Choroid plexus epithelial cell (primary cell): Measurements from ENCODE around the gene SUSD1.

Experiments used
- DNase-seq: peaks from one replicate; pipeline ENCODE4 v3.0.0-alpha.2; 2010; ENCODE audit warnings: low read depth
- H3K4me3 ChIP-seq: 2 replicates; pipeline ENCODE4 v1.5.1; 2011; ENCODE audit warnings: low read depth, mild to moderate bottlenecking, control low read depth, low read length, moderate library complexity
- TF ChIP-seq, protein P1 (sequence below): conservative IDR thresholded peaks from 2 replicates; pipeline ENCODE4 v1.5.1; 2011; ENCODE audit warnings: low read depth, mild to moderate bottlenecking, control low read depth, inconsistent platforms, low read length, moderate library complexity

SUSD1 gene

DNA sequence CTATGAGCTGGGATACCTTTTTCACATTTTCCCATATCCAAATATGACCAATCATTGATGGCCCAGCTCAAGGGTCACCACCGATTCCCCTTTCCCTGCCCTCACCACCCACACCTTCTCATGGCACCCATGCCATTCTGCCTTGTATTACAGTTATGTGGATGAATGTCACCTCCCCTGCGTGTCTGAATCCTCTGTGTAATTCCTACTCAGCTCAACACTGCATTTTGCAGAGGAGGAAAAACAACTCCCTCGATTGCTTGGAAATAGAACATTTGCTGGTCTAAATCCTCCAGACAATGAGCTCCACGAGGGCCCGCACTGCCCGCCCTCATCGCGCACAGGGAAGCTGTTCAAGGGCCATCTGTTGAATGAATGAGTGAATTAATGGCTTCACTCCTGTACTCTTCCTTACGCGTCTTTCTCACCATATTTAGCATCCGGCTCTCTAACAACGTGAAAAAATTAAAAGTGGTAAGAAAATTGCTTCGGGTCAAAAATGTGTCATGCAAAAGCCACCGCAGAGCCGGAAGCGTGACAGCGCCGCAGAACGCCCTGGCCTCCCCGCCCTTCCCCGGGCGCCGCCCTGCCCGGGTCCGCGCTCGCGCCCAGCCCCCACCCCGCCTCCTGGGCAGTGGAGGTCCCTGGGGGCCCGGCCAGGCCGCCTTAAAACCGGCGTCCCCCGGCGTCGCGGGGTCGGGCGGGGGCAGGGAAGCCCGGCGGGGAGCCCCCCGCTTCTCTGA, 704 bp downstream of the SUSD1 start:
- peak; percentile 31 for DNase-seq
- TF ChIP-seq, protein P1, sequence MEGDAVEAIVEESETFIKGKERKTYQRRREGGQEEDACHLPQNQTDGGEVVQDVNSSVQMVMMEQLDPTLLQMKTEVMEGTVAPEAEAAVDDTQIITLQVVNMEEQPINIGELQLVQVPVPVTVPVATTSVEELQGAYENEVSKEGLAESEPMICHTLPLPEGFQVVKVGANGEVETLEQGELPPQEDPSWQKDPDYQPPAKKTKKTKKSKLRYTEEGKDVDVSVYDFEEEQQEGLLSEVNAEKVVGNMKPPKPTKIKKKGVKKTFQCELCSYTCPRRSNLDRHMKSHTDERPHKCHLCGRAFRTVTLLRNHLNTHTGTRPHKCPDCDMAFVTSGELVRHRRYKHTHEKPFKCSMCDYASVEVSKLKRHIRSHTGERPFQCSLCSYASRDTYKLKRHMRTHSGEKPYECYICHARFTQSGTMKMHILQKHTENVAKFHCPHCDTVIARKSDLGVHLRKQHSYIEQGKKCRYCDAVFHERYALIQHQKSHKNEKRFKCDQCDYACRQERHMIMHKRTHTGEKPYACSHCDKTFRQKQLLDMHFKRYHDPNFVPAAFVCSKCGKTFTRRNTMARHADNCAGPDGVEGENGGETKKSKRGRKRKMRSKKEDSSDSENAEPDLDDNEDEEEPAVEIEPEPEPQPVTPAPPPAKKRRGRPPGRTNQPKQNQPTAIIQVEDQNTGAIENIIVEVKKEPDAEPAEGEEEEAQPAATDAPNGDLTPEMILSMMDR: no peak
- H3K4me3 ChIP-seq: peak overlapping the region; percentile 60

DNA sequence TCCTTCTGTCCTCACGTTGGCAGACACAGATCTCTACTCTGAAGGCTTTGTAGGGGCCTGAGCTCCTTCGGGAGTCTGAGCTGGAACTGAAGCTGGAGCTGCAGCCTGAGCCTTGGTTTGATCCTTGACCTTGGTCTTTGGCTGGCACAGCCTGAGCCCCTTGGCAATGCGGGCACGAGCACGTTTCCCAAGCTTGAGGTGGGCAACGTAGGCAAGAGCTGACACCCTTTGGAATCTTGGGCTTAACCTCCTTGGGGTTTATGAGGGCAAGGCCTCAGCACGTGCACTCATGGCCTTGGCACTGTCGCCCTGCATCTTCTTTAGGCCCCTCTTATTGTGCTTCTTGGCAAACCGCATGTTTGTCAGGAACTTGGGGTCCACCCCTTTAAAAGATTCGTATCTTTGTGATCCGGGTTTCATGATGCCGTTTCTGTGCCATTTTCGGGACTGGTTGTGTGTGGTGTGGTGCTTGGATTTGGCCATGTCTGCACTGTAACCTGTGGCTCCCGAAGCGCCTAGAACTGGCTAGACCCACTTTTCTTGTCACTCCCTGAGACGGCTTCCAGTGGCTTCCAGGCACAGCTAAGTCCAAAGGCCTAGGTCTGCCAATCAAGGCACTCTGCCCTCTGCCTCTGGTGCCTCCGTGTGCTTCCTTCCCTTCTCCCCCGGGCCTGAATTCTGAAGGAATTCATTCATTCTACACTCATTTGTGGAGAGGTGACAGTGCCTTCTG, 1.4 kb downstream of the SUSD1 start:
- H3K4me3 ChIP-seq: no peak overlapping the region
- no peak for DNase-seq
- TF ChIP-seq, protein P1: no peak

DNA sequence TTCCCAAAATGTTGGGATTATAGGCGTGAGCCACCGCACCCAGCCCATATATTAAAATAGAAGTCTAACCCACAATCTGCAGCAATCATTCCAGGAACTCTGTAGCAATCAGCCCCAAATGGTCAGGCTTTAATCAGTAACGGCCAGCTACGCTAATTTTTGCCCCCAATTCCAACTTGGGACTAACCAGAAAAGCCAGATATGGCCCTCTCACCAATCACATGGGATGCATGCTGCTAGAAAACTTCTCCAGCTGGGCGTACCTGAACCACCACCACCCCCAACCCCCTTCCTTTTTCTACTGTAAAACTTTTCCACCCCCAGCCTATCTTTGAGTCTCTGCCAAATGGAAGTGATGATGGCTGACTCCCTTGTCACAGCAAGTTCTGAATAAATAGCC, 4.1 kb downstream of the SUSD1 start:
- no peak for DNase-seq
- TF ChIP-seq, protein P1: no peak

DNA sequence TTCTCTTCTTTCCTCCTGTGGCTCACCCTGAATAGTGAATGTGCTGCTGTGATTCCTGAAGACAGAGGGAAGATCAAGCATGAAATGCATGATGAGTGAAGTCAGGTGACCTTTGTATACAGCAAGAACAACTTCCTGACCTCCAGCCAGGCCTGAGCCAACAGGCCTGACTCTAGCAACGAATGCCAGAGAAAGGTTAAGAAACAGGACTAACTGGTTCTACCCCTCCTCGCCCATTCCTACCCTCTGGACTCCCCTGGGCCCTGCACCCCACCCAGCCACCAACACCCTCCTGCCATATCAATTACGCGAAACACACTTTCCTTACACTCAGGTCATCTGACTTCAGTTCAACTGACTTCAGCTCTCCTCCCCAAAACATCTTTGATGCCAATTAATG, 4.9 kb downstream of the SUSD1 start:
- TF ChIP-seq, protein P1: no peak
- H3K4me3 ChIP-seq: no peak overlapping the region
- no peak for DNase-seq

More for the DNA sequence above, 4.1 kb downstream of the SUSD1 start:
- H3K4me3 ChIP-seq: no peak overlapping the region

DNA sequence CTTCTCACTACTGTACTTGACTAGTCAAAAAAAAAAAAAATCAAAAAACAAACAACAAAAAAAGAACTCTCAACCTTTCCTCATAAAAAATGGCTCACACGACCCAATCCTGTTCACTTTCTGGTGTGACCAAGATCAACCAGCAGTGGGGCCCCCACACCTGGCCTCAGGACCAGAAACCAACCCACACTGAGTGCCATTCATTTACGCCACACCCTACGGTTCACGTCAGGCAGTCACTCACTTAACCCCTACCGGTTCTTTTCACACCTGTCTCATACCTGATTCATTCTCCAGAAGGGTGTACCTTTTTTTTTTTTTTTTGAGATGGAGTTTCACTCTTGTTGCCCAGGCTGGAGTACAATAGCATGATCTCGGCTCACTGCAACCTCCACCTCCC, 5.7 kb downstream of the SUSD1 start:
- DNase-seq: no peak
- H3K4me3 ChIP-seq: no peak overlapping the region
- TF ChIP-seq, protein P1: no peak

DNA sequence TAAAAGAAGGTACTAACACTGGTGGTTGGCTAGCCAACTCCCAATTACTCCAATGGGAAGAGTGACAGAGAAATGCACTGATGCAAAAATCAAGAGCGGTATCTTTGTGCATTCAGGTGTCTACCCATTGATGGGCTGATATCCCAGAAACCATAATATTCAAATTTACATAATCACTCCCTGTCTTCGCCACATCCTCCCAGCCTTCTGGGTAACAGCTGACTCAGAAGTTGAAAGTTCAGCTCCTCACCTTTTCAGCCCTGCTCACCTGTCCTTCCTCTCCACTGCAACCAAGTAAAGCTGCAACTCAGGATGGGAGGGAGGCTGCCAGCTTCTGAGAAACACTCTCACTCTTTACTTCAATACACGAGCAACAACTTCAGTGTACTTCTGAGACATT, 6.9 kb downstream of the SUSD1 start:
- TF ChIP-seq, protein P1: no peak
- DNase-seq: no peak
- no peak overlapping the region for H3K4me3 ChIP-seq
